H1 (cell line): ENCODE data around the gene NR2F1-AS1. TPM values are rescaled to one million over a fixed set of nuclear protein-coding genes. Genes with fewer than 3 reads are reported as not detected.

Source experiments
- CTCF ChIA-PET: fragments of 300-600 bp; sonication (Branson Sonifier 250); formaldehyde crosslinking; loops from one replicate; lab custom pipeline; 2021; ENCODE audit not compliant: partially characterized antibody; lab: Charles Lee
- POLR2A ChIA-PET: fragments of 300-600 bp; sonication (Branson Sonifier 250); formaldehyde crosslinking; loops from one replicate; lab custom pipeline; 2021; ENCODE audit warnings: inconsistent platforms; ENCODE audit not compliant: partially characterized antibody; lab: Charles Lee
- DNase-seq, 2 experiments: peaks; one replicate each; pipeline versions ENCODE4 v3.0.0 to v3.0.0-alpha.2; 2010 to 2022; ENCODE audit warnings: low spot score in 2 of 2, low read depth in 1 of 2, mixed read lengths in 1 of 2
- FAIRE-seq: peaks from 2 replicates; lab custom pipeline; 2011; peaks lifted over from hg19 to GRCh38; lab: Jason Lieb, UNC
- H2AFZ ChIP-seq: 2 replicates; pipeline ENCODE4 v1.8.1; 2012; ENCODE audit warnings: low read length, inconsistent platforms
- H2AK5ac ChIP-seq: 2 replicates; pipeline ENCODE4 v1.6.1; 2013; ENCODE audit warnings: low read depth, low read length
- H2BK120ac ChIP-seq: replicated peaks from 2 replicates; pipeline ENCODE3; 2013; ENCODE audit warnings: low read depth, low read length, inconsistent platforms
- H2BK12ac ChIP-seq: 2 replicates; pipeline ENCODE4 v1.6.1; 2013; ENCODE audit warnings: low read depth, low read length
- H2BK15ac ChIP-seq: 2 replicates; pipeline ENCODE4 v1.6.1; 2013; ENCODE audit warnings: low read length
- H2BK20ac ChIP-seq: 2 replicates; pipeline ENCODE4 v1.6.1; 2013; ENCODE audit warnings: low read length
- H2BK5ac ChIP-seq: 2 replicates; pipeline ENCODE4 v1.6.1; 2013; ENCODE audit warnings: low read depth, low read length
- H3K14ac ChIP-seq: 2 replicates; pipeline ENCODE4 v1.6.1; 2013; ENCODE audit warnings: inconsistent platforms; ENCODE audit not compliant: insufficient read length
- H3K18ac ChIP-seq: 2 replicates; pipeline ENCODE4 v1.6.1; 2013; ENCODE audit warnings: low read length; ENCODE audit errors: extremely low read depth
- H3K23ac ChIP-seq: 2 replicates; pipeline ENCODE4 v1.6.1; 2013; ENCODE audit warnings: inconsistent platforms; ENCODE audit not compliant: insufficient read length
- H3K23me2 ChIP-seq: 2 replicates; pipeline ENCODE4 v1.6.1; 2013; ENCODE audit warnings: low read depth, low read length
- H3K27ac ChIP-seq: 2 replicates; pipeline ENCODE4 v1.6.1; 2011; ENCODE audit warnings: low read depth, low read length, inconsistent platforms
- H3K27me3 ChIP-seq, 4 experiments: replicated peaks in 1 of 4; 1 replicate in 1 of 4; 2 replicates in 3 of 4; pipeline versions ENCODE4 v1.6.1 to v1.8.1; 2011 to 2013; ENCODE audit warnings: low read length in 3 of 4, mild to moderate bottlenecking in 3 of 4, inconsistent platforms in 2 of 4, mixed read lengths in 2 of 4, moderate library complexity in 1 of 4; ENCODE audit not compliant: control insufficient read depth in 3 of 4, insufficient read depth in 3 of 4; ENCODE audit errors: extremely low read depth in 1 of 4
- H3K36me3 ChIP-seq, 4 experiments: 2 replicates each; pipeline versions ENCODE4 v1.6.1 to v1.8.1; 2011 to 2013; ENCODE audit warnings: mild to moderate bottlenecking in 4 of 4, low read length in 3 of 4, moderate library complexity in 2 of 4, control low read depth in 1 of 4, inconsistent platforms in 1 of 4; ENCODE audit not compliant: insufficient read depth in 4 of 4, control insufficient read depth in 2 of 4
- H3K4ac ChIP-seq: replicated peaks from 2 replicates; pipeline ENCODE3; 2013; ENCODE audit warnings: low read length, low read depth, mixed read lengths, inconsistent platforms; ENCODE audit not compliant: insufficient read length
- H3K4me1 ChIP-seq, 4 experiments: replicated peaks in 1 of 4; 1 replicate in 1 of 4; 2 replicates in 3 of 4; pipeline versions ENCODE4 v1.6.1 to v1.8.1; 2011 to 2013; ENCODE audit warnings: low read length in 3 of 4, inconsistent platforms in 2 of 4, mixed read lengths in 1 of 4; ENCODE audit not compliant: insufficient read depth in 4 of 4, control insufficient read depth in 3 of 4
- H3K4me2 ChIP-seq, 2 experiments: 2 replicates each; pipeline versions ENCODE4 v1.6.1 to v1.8.1; 2011 to 2013; ENCODE audit warnings: low read depth in 2 of 2, low read length in 2 of 2, control low read depth in 1 of 2, inconsistent platforms in 1 of 2, mild to moderate bottlenecking in 1 of 2; ENCODE audit not compliant: insufficient read depth in 1 of 2
- H3K4me3 ChIP-seq, 4 experiments: fragments of 200-600, 300-600 bp in 1 of 4; sonication (generic), shearing (Covaris generic), sonication (Bioruptor Twin) in 1 of 4; 2 replicates each; pipeline versions ENCODE4 v1.5.1 to v1.8.1; 2011 to 2016; ENCODE audit warnings: low read length in 4 of 4, low read depth in 3 of 4, control low read depth in 2 of 4, inconsistent platforms in 2 of 4, mild to moderate bottlenecking in 2 of 4, mixed read lengths in 1 of 4, moderate library complexity in 1 of 4; ENCODE audit not compliant: insufficient read depth in 2 of 4; ENCODE audit errors: extremely low read depth in 1 of 4
- H3K56ac ChIP-seq: replicated peaks from 2 replicates; pipeline ENCODE3; 2013; ENCODE audit warnings: low read depth, mild to moderate bottlenecking, mixed read lengths, low read length, inconsistent platforms; ENCODE audit not compliant: insufficient read length
- H3K79me1 ChIP-seq: 2 replicates; pipeline ENCODE4 v1.6.1; 2013; ENCODE audit warnings: low read depth, low read length, control low read depth
- H3K79me2 ChIP-seq, 2 experiments: 2 replicates each; pipeline versions ENCODE4 v1.6.1 to v1.8.1; 2012 to 2013; ENCODE audit warnings: low read length in 2 of 2, mild to moderate bottlenecking in 2 of 2, inconsistent platforms in 1 of 2; ENCODE audit not compliant: insufficient read depth in 2 of 2, control insufficient read depth in 1 of 2
- H3K9ac ChIP-seq, 4 experiments: replicated peaks in 1 of 4; 1 replicate in 1 of 4; 2 replicates in 3 of 4; pipeline versions ENCODE4 v1.6.1 to v1.8.1; 2011 to 2013; ENCODE audit warnings: low read depth in 3 of 4, low read length in 3 of 4, control low read depth in 2 of 4, mild to moderate bottlenecking in 2 of 4, moderate library complexity in 2 of 4, inconsistent platforms in 1 of 4; ENCODE audit errors: extremely low read depth in 1 of 4
- H3K9me3 ChIP-seq, 2 experiments: 2 replicates each; pipeline versions ENCODE4 v1.6.1 to v1.8.1; 2012 to 2013; ENCODE audit warnings: mild to moderate bottlenecking in 2 of 2, moderate library complexity in 2 of 2, control low read depth in 1 of 2, inconsistent platforms in 1 of 2, low read depth in 1 of 2, low read length in 1 of 2, mixed read lengths in 1 of 2; ENCODE audit not compliant: insufficient read depth in 2 of 2
- H4K20me1 ChIP-seq, 2 experiments: replicated peaks in 1 of 2; 2 replicates each; pipeline versions ENCODE3 to v1.8.1; 2011 to 2013; ENCODE audit warnings: inconsistent platforms in 2 of 2, low read length in 2 of 2, mild to moderate bottlenecking in 1 of 2; ENCODE audit not compliant: insufficient read depth in 2 of 2, control insufficient read depth in 1 of 2
- H4K5ac ChIP-seq: 2 replicates; pipeline ENCODE4 v1.6.1; 2013; ENCODE audit warnings: low read length, low read depth, mixed read lengths, inconsistent platforms; ENCODE audit not compliant: insufficient read length
- H4K8ac ChIP-seq: 2 replicates; pipeline ENCODE4 v1.8.0; 2013; ENCODE audit warnings: mild to moderate bottlenecking, moderate library complexity, low read length, inconsistent platforms; ENCODE audit not compliant: insufficient read depth; ENCODE audit errors: extremely low read depth
- H4K91ac ChIP-seq: replicated peaks from 2 replicates; pipeline ENCODE3; 2013; ENCODE audit warnings: low read length, mixed read lengths, inconsistent platforms; ENCODE audit not compliant: insufficient read length
- BCL11A ChIP-seq, 2 experiments: IDR thresholded peaks; one replicate each; pipeline ENCODE4 v1.6.1; 2011; ENCODE audit warnings: low read depth in 2 of 2, low read length in 2 of 2, mild to moderate bottlenecking in 2 of 2
- CBX8 ChIP-seq: fragments of 300-800, 300-1000 bp; sonication (generic); IDR thresholded peaks from 2 replicates; pipeline ENCODE4 v1.7.1; 2016; ENCODE audit warnings: low read depth, low read length, borderline replicate concordance
- EZH2 ChIP-seq: fragments of 200-600 bp; sonication (generic); IDR thresholded peaks from 2 replicates; pipeline ENCODE4 v1.7.1; 2012; ENCODE audit warnings: low read depth, mild to moderate bottlenecking, moderate library complexity, low read length, inconsistent platforms; ENCODE audit not compliant: severe bottlenecking
- KDM4A ChIP-seq: IDR thresholded peaks from one replicate; pipeline ENCODE4 v1.7.1; 2012; ENCODE audit warnings: low read depth, mild to moderate bottlenecking, moderate library complexity, low read length, inconsistent platforms; ENCODE audit not compliant: severe bottlenecking
- RNF2 ChIP-seq: fragments of 200-900, 300-1000 bp; sonication (generic); IDR thresholded peaks from 2 replicates; pipeline ENCODE4 v1.7.1; 2016; ENCODE audit warnings: borderline replicate concordance, low read depth, mild to moderate bottlenecking, antibody characterized with exemption, low read length; ENCODE audit not compliant: poor library complexity, severe bottlenecking; ENCODE audit errors: missing control alignments
- SRF ChIP-seq: IDR thresholded peaks from 2 replicates; pipeline ENCODE4 v1.6.1; 2011; ENCODE audit warnings: mild to moderate bottlenecking, low read depth, low read length, moderate library complexity
- SUZ12 ChIP-seq: fragments of 200-600 bp; sonication (generic); IDR thresholded peaks from 2 replicates; pipeline ENCODE4 v1.6.1; 2012; ENCODE audit warnings: mild to moderate bottlenecking, inconsistent platforms, low read length, moderate library complexity, mixed read lengths
- WGBS, 2 experiments: shearing (Covaris generic) in 1 of 2; methylation state at CpG; one replicate each; pipeline versions ENCODE4 v1.1.6 to v1.1.7; 2013 to 2015; ENCODE audit warnings: low lambda C conversion rate in 2 of 2, mixed read lengths in 2 of 2, inconsistent platforms in 1 of 2, low coverage in 1 of 2, missing lambda C conversion rate in 1 of 2; ENCODE audit not compliant: insufficient replicate concordance in 2 of 2, insufficient coverage in 1 of 2, insufficient read length in 1 of 2; ENCODE audit errors: extremely low coverage in 1 of 2, missing lambda C conversion rate in 1 of 2; 5-methylcytosine and 5-hydroxymethylcytosine counted together
- polyA plus RNA-seq, 7 experiments: library from polyadenylated mRNA; depleted of rRNA in 3 of 7; stranded (reverse) in 5 of 7; unstranded in 2 of 7; fragments of >200 nt in 5 of 7; fragments of 200-250 nt in 2 of 7; gene quantifications; 1 replicate in 5 of 7; 2 replicates in 1 of 7; 4 replicates in 1 of 7; pipeline versions ENCODE4 v1.2.1 to v1.2.3, GENCODE V29; 2011 to 2013; ENCODE audit warnings: missing spikeins in 2 of 7, mixed read lengths in 2 of 7
- total RNA-seq: library from RNA; stranded (reverse); fragmentation: NEBNext Ultra II Directional; extraction: Animal tissue kit (Norgen Biotek cat#: 25700); gene quantifications from 2 replicates; pipeline ENCODE4 v1.2.1, GENCODE V29; 2021
- TF ChIP-seq, protein P1 (sequence below): IDR thresholded peaks from 2 replicates; pipeline ENCODE4 v1.6.1; 2012; ENCODE audit warnings: inconsistent platforms
- TF ChIP-seq, protein P2 (sequence below): IDR thresholded peaks from 2 replicates; pipeline ENCODE4 v1.6.1; 2012; ENCODE audit warnings: inconsistent platforms

Gene NR2F1-AS1
- total and polyA plus RNA-seq, 2 of the 8 experiments (the other 6 are each of a cell fraction or from before 2014, with no cell fraction given): 1.6 to 5.6 TPM

DNA sequence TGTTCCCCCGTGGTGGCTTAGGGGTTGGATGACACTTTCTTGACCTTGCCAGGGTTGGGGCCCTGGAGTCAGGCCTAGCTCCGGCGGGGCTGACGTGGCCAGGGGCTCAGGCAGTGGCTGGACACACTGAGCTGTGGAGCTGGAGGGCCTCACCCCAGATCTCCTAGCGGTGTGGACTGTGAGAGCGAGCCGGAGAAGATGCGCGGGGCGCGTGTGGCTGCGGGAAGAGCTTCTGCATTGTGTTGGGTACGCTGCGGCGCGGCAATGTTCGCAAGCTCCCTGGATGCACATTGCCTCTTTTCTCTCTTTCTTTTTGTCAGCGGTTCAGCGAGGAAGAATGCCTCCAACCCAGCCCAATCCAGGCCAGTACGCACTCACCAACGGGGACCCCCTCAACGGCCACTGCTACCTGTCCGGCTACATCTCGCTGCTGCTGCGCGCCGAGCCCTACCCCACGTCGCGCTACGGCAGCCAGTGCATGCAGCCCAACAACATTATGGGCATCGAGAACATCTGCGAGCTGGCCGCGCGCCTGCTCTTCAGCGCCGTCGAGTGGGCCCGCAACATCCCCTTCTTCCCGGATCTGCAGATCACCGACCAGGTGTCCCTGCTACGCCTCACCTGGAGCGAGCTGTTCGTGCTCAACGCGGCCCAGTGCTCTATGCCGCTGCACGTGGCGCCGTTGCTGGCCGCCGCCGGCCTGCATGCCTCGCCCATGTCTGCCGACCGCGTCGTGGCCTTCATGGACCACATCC lies 6.8 kb upstream of the NR2F1-AS1 start:
- H4K91ac ChIP-seq: peak overlapping the region; percentile 23
- H3K4me2 ChIP-seq: peak overlapping the region; percentile 31 to 50
- H3K56ac ChIP-seq: no peak overlapping the region
- no peak overlapping the region for H2BK5ac ChIP-seq
- H3K27me3 ChIP-seq: peaks cover 83 to 99% (median 91%) of the 10 kb centered on the region in 4 experiments
- peak overlapping the region; percentile 16 for H3K4ac ChIP-seq
- no peak overlapping the region for H3K14ac ChIP-seq
- 0 out of 2 replicates have a peak overlapping the region, but pooled peaks have one; percentile 40 for H4K8ac ChIP-seq
- peak overlapping the region; percentile 85; the same call in 1 of the 2 replicates for H2BK12ac ChIP-seq
- peak overlapping the region; percentile 60; the same call in 1 of the 2 replicates for H3K18ac ChIP-seq
- peak overlapping the region; percentile 13; the same call in 1 of the 2 replicates for H2BK20ac ChIP-seq
- peak overlapping the region in 1 of 4 experiments; percentile 18; a peak in 1 of 8 replicates for H3K4me3 ChIP-seq
- H3K4me1 ChIP-seq: peaks cover 0 to 19% (median 12%) of the 10 kb centered on the region in 4 experiments; a peak in 5 of 7 replicates
- peaks cover under 1% of the 10 kb centered on the region; the same call in 1 of the 2 replicates for H3K23me2 ChIP-seq
- DNase-seq (no peak), FAIRE-seq (no peak)
- no peak overlapping the region for H3K23ac ChIP-seq
- H3K79me2 ChIP-seq: no peaks in the 10 kb centered on the region
- H2BK15ac ChIP-seq: peak overlapping the region; percentile 97; the same call in 1 of the 2 replicates
- ChIA-PET CTCF (interaction anchor here (1.3 to 3.8 kb wide), 8 partner anchors 8 to 32 kb away, joined by 4 to 32 read pairs (median 8); no protein-coding TSS in a partner anchor), POLR2A (interaction anchor here (2.0 kb wide), 1 partner anchor 14 kb away, joined by 10 read pairs; no protein-coding TSS in a partner anchor)
- no peak overlapping the region for H4K5ac ChIP-seq
- H2AK5ac ChIP-seq: no peak overlapping the region
- H3K27ac ChIP-seq: no peak overlapping the region
- peaks cover 0 to 7% (median 0%) of the 10 kb centered on the region in 4 experiments; a peak in 1 of 8 replicates for H3K36me3 ChIP-seq
- no peaks in the 10 kb centered on the region for H3K79me1 ChIP-seq
- H4K20me1 ChIP-seq: peaks cover 9 to 30% of the 10 kb centered on the region in 2 experiments
- H3K9ac ChIP-seq: no peak overlapping the region
- 5% methylated on average over 56 of the region's 59 CpGs; no CpG with 5 or more reads in 1 of the 2 experiments for WGBS, 2 experiments
- no peak overlapping the region for H2BK120ac ChIP-seq
- H3K9me3 ChIP-seq: no peaks in the 10 kb centered on the region
- H2AFZ ChIP-seq: no peak overlapping the region; the same call in 1 of the 2 replicates
- TF ChIP-seq CBX8 (peak; percentile 74), RNF2 (peak; percentile 100), SUZ12 (peak; percentile 99), SRF (no peak), BCL11A (IDR thresholded peaks at IDR 0.05; ENCODE audit: low read depth in 2 of 2, low read length in 2 of 2) (no peak), KDM4A (peak; percentile 42), EZH2 (peak; percentile 99)
- TF ChIP-seq, protein P1, sequence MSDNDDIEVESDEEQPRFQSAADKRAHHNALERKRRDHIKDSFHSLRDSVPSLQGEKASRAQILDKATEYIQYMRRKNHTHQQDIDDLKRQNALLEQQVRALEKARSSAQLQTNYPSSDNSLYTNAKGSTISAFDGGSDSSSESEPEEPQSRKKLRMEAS: peak; percentile 96
- TF ChIP-seq, protein P2, sequence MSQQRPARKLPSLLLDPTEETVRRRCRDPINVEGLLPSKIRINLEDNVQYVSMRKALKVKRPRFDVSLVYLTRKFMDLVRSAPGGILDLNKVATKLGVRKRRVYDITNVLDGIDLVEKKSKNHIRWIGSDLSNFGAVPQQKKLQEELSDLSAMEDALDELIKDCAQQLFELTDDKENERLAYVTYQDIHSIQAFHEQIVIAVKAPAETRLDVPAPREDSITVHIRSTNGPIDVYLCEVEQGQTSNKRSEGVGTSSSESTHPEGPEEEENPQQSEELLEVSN: peak; percentile 82
